ENCODE results near the gene COL27A1. TPM values are rescaled to one million over a fixed set of nuclear protein-coding genes. Genes with fewer than 3 reads are reported as not detected.

COL27A1 gene
- total RNA-seq (2021) (37.0 and 37.6 TPM in 2 replicates), Bru-seq, nascent RNA (percentile 65 among the genes with signal in this experiment), BruChase-seq, experiment 1, labeled RNA remaining after a 2-hour chase (percentile 70 among the genes with signal in this experiment), BruChase-seq, experiment 2, labeled RNA remaining after a 6-hour chase (percentile 70 among the genes with signal in this experiment)
- long read RNA-seq, partial matches to known transcripts = 2 of 11 reads
- long read RNA-seq, other reads (novel, unspliced or antisense) = 9 of 11 reads

DNA sequence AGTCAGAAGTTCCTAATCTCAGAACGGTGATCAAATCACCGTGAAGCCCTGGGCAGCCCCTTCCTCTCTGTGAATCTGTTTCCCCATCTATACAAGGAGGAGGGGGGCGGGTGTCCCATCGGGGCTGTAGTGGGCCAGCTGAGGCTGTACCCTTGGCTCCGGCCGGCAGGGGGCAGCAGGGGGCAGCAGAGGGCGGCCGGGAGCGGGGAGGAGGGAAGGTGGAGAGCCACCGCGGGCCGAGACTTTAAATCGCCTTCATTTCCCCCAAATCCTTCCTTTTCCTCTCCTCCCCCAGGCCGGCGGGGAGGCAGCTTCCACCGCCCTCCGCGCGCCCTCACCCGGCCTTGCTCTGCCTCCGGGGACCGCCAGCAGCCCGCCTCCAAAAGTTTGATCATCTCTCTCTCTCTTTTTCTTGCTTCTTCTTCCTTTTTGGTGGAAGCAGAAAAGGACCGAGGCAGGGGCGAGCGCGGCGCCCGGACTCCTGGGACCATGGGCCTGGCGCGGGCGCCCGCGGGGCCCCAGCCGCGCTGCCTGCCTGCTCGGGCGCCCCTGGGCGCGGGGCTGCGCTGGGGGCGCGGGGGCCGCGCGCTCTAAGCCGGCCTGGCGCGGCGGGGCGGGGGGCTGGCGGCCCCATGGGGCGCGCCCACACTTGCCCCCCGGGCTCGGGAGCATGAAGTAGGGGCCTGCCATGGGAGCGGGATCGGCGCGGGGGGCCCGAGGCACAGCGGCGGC lies at the start of gene COL27A1:
Gene COL27A1 (plus strand): TSS at position 275 of the 732 bp plus-strand sequence. CDS start 414 bp downstream, at position 689.
- CTCF ChIA-PET = interaction anchor here (0.5 to 2.5 kb wide), 7 partner anchors 22 to 200 kb away, joined by 3 to 12 read pairs (median 4); no protein-coding TSS in a partner anchor

DNA sequence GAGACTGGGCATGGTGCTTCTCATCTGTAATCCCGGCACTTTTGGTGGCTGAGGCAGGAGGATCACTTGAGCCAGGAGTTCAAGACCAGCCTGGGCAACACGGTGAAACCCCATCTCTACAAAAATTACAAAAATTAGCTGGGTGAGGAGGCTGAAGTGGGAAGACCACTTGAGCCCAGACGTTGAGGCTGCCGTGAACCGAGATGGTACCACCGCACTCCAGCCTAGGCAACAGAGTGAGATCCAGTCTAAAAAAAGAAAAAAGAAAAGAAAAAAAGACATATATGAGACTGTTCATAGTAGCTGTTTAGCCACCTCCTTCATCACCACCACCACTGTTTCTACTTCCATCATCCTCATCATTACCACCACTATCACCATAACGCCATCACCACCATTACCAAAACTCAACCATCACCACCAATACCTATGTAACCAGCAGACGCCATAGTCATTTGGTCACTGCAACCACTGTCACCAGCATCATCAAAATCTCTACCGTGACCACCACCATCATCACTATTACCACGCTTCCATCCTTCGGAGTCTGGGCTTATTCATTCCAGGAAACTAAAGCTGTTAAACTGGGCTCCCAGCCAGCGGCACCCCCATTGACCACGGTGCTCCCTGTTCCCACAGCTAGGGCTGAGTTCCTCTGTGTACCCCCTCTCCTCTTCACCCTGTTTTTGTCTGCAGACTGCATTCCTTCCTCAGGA lies 47.9 kb upstream of the COL27A1 start:
- intact Hi-C loops (cut with micrococcal nuclease; ENCODE audit: unreplicated experiment) = loop anchor here (1.0 to 2.0 kb wide), 2 partner anchors 183 to 198 kb away; no protein-coding TSS in a partner anchor
- TF ChIP-seq, protein P1, sequence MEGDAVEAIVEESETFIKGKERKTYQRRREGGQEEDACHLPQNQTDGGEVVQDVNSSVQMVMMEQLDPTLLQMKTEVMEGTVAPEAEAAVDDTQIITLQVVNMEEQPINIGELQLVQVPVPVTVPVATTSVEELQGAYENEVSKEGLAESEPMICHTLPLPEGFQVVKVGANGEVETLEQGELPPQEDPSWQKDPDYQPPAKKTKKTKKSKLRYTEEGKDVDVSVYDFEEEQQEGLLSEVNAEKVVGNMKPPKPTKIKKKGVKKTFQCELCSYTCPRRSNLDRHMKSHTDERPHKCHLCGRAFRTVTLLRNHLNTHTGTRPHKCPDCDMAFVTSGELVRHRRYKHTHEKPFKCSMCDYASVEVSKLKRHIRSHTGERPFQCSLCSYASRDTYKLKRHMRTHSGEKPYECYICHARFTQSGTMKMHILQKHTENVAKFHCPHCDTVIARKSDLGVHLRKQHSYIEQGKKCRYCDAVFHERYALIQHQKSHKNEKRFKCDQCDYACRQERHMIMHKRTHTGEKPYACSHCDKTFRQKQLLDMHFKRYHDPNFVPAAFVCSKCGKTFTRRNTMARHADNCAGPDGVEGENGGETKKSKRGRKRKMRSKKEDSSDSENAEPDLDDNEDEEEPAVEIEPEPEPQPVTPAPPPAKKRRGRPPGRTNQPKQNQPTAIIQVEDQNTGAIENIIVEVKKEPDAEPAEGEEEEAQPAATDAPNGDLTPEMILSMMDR (conservative IDR thresholded peaks at IDR 0.05; ENCODE audit: low read depth, low read length) = no peak
- no peak for TF ChIP-seq EZH2 (IDR thresholded peaks at IDR 0.05; ENCODE audit: borderline replicate concordance, low read depth, low read length, poor library complexity, severe bottlenecking)
- no peaks in the 10 kb centered on the region for H3K36me3 ChIP-seq (ENCODE audit: insufficient read depth, low read length, poor library complexity, severe bottlenecking)
- CTCF ChIA-PET = interaction anchor here (0.8 to 1.7 kb wide), 8 partner anchors 24 to 546 kb away, joined by 3 to 26 read pairs (median 4); partner anchors contain the start of gene COL27A1
- no peak overlapping the region for H3K4me3 ChIP-seq (ENCODE audit: low read depth, low read length, poor library complexity, severe bottlenecking)
- H3K9me3 ChIP-seq (ENCODE audit: low read depth, low read length, poor library complexity, severe bottlenecking) = no peaks in the 10 kb centered on the region
- H3K4me1 ChIP-seq (ENCODE audit: insufficient read depth, low read length, poor library complexity, severe bottlenecking) = no peaks in the 10 kb centered on the region
- BruUV-seq (replicated peaks) = no TSS peak
- POLR2A ChIA-PET (ENCODE audit: low non-redundant PET) = no interaction called here
- DNase-seq (ENCODE audit: low spot score) = no peak
- peaks cover 34% of the 10 kb centered on the region for H3K27me3 ChIP-seq (replicated peaks; ENCODE audit: insufficient read depth, low read depth, low read length, poor library complexity)
- no peak overlapping the region for H3K27ac ChIP-seq (ENCODE audit: low read depth, low read length, poor library complexity, severe bottlenecking)

More for the DNA sequence above, at the start of gene COL27A1:
- H3K27ac ChIP-seq (ENCODE audit: low read depth, low read length, poor library complexity, severe bottlenecking) = peak within 1 kb of the TSS; percentile 67
- peak within 1 kb of the TSS; percentile 72 for H3K4me3 ChIP-seq (ENCODE audit: low read depth, low read length, poor library complexity, severe bottlenecking)
- intact Hi-C loops (cut with micrococcal nuclease; ENCODE audit: unreplicated experiment) = loop anchor here (2.0 to 5.0 kb wide), 2 partner anchors 117 to 135 kb away; no protein-coding TSS in a partner anchor
- H3K4me1 ChIP-seq (ENCODE audit: insufficient read depth, low read length, poor library complexity, severe bottlenecking) = peaks cover 10% of the 10 kb centered on the region
- BruUV-seq (replicated peaks) = no TSS peak
- H3K27me3 ChIP-seq (replicated peaks; ENCODE audit: insufficient read depth, low read depth, low read length, poor library complexity) = peaks cover 20% of the 10 kb centered on the region
- TF ChIP-seq, protein P1 (conservative IDR thresholded peaks at IDR 0.05; ENCODE audit: low read depth, low read length) = peak; percentile 97
- no peak for TF ChIP-seq EZH2 (IDR thresholded peaks at IDR 0.05; ENCODE audit: borderline replicate concordance, low read depth, low read length, poor library complexity, severe bottlenecking)
- H3K9me3 ChIP-seq (ENCODE audit: low read depth, low read length, poor library complexity, severe bottlenecking) = no peaks in the 10 kb centered on the region
- POLR2A ChIA-PET (ENCODE audit: low non-redundant PET) = no interaction called here
- no peaks in the 10 kb centered on the region for H3K36me3 ChIP-seq (ENCODE audit: insufficient read depth, low read length, poor library complexity, severe bottlenecking)
- DNase-seq (ENCODE audit: low spot score) = peak; percentile 91

All from A673 (cell line).